HG03025 (cell line): ENCODE measurements around the gene CCDC54.
"Not testable (repeated sequence)": the region's sequence is repeated elsewhere in the genome, so short reads cannot be mapped to it uniquely, and the experiment has no call there.

Experiments
- ATAC-seq: cut with Tn5 transposase; IDR thresholded peaks from one replicate; pipeline ENCODE4 v1.9.1; 2021; ENCODE audit warnings: mild to moderate bottlenecking, moderate library complexity; ENCODE audit not compliant: unreplicated experiment, low FRiP score

CCDC54 gene

DNA sequence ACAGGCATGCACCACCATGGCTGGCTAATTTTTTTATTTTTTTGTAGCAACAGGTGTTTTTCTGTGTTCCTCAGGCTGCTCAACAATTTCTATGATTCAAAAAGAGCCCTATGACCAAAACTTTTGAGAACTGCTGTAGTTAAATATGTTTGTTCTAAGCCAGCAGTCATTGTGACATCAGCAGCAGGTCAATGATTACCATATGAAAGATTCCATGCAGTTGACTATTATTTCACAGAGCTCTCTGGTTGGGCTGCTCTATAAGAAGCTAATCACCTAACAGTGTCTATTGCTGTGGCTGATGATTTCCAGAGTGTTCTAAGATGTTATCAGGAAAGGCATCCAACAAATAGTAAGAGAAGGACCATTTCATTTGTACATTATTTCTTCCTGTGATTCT lies at the start of gene CCDC54:
Gene CCDC54, plus strand, starts transcription at position 289 of the 400 bp plus-strand sequence. CDS start 149 bp downstream, outside the sequence.
- no peak for ATAC-seq

DNA sequence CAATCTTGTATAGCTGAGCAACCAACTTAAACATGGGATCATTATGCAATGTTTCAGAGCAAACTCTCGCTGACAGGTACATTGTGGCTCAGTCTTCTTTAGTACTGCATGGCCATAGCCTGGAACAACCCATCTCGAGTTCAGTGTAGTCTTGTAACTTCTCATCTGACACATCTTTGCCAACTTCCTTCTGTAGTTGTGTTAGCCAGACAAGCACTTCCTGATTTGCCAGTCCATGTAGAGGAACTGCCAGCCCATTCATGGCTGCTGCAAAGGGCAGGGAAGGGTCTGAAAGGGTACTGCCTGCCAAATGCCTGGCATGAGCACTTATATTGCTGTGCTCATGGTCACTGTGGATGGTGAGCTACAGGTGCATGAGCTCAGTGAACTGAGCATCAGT lies 49.2 kb upstream of the CCDC54 start:
- ATAC-seq, result no peak

DNA sequence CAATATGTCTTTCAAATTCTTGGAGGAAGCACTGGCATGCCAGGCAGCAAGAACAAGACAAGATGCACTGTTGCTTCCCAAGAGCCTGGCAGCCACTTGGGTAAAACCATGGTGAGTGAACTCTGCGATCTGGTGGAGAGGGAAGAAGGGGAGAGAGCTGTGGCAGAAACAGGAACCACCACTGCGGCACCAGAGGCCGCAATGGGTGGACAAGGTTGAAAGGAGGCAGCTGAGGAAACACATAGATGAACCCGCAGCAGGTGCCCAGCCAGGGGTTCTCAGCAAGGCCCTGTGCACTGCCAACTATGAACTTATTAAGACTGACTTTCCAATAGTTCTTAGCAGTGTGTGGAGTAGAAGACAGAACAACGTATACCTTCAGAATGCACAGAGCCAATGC lies 48.2 kb upstream of the CCDC54 start:
- ATAC-seq, result no peak

DNA sequence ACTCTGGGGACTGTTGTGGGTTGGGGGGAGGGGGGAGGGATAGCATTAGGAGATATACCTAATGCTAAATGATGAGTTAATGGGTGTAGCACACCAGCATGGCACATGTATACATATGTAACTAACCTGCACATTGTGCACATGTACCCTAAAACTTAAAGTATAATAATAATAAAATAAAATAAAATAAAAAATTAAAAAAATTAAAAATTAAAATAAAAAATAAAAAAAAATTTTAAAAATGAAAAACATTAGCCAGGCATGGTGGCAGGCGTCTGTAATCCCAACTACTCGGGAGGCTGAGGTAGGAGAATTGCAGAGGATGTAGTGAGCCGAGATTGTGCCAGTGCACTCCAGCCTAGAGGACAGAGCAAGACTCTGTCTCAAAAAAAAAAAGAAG lies 37.5 kb upstream of the CCDC54 start:
- ATAC-seq, result not testable (repeated sequence)

DNA sequence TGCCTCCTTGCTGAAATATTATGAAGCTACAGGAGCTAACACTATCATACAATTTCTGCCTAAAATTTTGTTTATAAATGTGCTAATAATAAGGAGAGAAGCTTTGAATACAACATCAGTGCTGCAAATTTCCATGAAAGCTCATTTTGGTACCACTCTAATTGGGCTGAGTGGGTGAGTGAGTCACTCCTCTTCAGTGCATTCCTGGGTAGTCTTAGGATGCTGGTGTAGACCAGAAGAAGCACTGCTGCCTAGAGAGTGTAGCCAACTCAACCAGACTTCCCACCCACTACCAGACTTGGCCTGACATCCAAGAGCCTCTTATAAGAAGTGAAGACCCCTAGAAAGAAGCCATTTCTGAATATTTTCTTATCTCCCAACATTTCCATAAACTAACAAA lies 32.5 kb upstream of the CCDC54 start:
- ATAC-seq, result no peak

DNA sequence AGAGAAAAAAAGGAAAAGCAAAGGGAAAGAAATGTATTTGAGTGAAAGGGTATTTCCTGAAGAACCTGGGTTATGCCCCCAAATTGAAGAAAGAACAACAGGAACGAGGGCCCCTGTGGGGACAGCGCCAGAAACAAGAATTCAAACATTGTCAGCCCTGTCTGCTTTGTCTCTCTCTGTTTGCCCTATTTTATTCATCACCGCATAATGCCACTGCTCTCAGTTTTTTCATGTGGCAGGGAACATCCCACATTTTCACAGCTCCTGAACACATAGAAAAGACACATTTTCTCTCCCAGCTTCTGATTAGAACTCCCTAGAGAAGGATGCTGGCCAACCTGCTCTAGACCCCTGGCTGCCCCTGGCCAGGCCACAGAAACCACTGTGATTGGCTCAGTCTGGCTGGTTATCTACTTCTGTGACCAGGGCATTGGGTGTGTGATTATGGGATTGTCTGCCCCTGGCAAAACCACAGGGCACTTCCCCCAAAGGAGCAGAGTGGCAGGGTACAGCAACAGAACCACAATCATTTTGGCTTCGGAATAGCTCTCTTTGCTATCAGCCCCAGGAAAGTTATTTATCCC lies 31.3 kb upstream of the CCDC54 start:
- no peak for ATAC-seq

DNA sequence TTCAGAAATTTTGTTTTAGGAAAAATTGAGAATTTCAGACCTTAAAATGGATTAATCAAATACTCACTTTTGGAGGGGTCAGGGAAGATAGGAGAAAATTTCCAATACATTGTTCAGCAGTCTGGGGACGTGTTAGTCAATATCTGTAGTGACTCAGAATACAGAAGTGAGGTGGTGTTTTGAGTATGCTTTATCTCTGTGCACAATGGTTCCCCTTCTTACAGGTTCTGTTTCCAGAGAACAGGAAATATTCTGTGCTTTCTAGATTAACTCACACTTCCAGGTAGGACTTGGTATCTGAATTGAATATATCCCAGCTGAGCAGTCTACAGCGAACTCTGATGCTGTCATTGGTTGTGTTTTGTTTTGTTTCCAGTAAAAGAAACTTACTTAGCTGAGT lies 30.7 kb upstream of the CCDC54 start:
- ATAC-seq, result no peak

DNA sequence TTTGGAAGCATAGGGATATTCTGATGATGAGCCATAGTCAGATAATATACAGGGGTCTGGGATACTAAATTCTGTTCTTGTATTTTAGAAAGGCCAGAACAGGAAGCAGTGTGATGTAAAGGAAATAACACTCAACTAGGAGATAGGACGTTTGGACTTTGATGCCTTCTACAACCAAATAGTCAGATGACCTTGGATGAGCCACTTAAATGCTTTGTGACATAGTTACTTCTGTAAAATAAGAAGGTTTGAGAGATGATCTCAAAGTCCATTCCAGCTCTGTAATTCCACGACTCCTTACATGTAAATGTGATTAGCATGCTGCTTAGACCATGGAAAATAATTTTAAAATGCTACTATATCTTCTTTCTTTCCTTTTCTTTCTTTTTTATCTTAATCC lies 29.5 kb upstream of the CCDC54 start:
- no peak for ATAC-seq

DNA sequence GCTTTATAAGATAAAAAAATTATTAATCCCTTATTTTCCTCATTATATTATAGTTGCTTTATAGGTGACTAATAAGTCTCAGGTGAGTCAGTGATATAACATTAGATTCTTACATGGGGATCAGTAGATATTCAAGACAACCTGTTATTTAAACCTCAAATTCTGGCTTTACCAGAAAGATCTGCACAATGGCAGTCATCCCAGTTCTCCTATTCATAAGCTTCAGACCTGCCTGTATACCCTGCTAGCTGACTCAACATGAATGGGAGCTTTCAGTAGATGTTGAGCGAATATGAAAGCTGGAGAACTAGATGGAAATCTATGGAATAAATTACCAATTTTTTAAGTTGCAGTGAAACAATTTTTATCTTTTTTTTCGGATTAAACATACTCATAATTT lies 20.5 kb upstream of the CCDC54 start:
- ATAC-seq, result no peak

DNA sequence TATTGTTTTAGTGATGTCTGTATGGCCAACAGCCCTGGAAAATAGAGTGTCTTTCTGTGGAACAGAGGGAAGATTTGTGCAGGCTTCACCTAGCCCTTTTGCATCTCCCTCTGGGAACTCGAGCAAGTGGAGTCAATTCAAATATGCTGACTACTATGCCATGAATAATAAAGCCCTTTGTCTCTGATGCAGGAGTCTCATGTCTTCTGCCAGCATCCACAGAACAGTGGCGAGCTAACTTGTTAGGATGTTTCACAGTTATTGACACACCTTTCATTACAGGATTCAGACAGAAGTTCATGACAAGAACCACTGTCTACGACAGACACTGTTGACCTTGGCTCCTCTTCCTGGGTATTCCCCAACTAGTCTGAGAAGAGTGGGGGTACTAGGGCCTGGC lies 15.6 kb upstream of the CCDC54 start:
- no peak for ATAC-seq

DNA sequence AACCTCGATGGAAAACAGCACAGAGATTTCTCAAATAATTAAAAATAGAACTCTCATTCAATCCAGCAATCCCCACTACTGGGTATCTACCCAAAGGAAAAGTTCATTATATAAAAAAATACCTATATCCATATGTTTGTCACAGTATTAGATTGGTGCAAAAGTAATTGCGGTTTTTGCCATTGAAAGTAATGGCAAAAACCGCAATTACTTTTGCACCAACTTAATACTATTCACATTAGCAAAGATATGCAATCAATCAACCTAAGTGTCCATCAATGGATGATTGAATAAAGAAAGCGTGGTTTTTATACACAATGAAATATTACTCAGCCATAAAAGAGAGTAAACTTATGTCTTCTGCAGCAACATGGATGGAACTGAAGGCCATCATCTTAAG lies 12.2 kb upstream of the CCDC54 start:
- ATAC-seq, result no peak

DNA sequence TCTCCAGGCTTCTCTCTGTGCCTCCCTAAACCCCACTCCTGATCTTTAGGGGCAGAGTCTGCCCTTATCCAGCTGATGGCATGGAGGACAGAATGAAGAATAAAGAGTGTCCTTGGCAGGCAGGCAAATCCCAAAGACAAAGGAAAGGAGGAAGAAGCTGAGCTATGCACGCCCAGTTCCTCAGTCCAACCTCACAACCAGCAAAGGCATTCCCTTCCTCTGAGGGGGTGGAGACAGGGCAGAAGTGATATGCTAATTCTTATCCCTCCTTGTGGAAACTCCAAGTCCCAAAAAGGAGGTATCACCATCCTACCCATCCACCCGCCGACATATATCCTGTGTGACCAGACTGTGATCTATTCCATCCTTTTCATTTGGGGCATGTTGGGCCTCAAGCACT lies 10.5 kb upstream of the CCDC54 start:
- ATAC-seq, result no peak

DNA sequence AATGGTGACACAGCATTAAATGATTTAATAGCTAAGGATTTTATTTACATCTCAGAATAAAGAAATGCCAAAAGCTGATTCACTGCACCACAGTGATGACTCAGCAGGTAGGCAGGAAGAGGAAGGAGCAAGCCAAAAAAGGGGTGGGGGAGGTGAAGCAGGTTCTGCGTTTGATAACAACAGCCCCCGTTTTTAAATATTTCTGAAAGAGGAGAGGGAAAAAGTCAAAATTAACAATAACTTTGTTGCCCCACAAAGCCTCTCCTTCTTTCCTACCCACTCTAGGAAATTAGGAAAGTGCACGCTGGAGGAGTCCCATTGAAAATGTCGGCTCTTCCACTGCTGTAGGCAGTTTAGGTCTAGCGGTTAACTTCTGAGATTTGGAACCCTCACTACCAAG lies 9.9 kb upstream of the CCDC54 start:
- no peak for ATAC-seq

DNA sequence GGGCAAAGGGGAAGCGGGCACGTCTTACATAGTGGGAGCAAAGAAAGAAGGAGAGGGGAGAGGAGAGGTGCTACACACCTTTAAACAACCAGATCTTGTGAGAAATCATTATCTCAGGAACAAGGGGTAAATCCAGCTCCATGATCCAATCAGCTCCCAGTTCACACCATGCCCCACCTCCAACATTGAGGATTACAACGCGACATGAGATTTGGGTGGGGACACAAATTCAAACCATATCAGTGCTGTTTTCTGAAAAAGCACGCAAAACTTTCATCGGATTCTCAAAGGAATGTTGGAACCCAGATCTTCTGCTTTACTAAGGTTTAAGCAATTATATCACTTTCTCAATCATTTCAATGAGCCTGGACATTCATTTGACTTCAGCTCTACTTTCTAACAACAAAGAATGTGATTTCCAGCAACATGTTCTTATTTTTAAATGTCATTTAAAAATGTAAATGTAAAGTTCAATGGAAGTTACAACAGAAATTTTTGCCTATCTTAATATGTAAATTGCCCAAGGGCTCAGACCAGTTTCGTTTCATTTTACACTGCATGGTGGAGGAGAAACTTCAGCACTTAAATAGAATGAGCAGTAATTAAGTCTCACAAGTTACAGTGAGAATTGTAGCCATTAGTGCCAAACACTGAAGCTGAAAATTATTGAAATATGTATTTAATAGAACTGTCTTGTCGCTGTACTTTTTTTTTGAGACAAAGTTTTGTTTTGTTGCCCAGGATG lies 8.4 kb upstream of the CCDC54 start:
- no peak for ATAC-seq

DNA sequence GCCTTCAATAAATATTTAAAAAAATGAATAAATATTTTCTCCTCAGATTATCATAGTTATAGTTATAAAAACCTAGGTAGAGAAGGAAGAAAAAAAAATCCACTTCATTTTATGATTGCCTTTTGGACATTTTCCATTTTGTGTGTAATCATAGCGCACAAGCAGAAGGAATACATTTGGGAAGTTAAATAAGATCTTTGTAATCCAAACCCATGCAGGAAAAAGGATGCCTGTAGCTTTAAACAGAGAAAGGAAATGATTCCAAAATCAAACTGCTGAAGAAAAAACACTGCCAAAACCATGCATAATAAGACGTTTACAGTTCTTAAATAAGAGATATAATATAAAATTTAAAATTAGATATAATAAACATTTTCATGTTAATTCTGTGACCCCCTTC lies 7.4 kb upstream of the CCDC54 start:
- no peak for ATAC-seq

DNA sequence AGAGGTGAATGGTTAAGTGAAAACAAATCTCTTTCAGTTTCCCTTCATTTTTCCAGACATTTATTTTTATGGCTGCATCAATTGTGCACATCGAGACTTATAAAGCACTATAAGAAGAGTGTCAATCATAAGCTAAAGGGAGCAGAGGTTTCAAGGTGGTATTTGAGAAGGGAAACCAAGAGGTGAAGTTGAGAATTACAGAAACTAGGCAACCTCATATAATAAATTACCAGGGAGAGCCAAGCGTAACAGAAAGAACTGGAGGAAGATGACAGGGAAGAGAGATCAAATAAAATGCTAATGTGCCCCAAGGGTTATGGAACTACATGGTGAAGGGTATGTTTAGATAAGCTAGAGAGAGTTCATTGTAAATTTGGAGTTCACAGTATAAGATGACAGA lies 6.3 kb upstream of the CCDC54 start:
- no peak for ATAC-seq

DNA sequence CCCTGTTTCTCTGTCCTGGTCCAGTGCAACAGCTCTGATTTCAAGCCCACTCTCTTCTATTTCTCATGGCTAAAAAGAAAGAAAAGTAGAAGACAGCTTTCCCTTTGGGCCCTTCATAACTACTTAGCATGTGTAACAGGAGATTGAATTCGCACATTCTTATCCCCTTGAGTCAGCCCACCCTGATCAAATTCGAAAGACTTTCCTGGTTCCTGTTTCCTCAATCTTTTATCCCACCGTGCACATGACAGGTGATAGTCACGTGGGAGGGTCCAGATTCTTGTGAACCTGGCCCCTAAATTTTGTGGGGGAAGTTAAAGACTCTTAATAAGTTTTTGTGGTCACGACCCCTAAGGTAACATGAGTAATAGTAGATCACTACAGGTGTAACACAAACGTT lies 4.7 kb upstream of the CCDC54 start:
- ATAC-seq, result no peak

DNA sequence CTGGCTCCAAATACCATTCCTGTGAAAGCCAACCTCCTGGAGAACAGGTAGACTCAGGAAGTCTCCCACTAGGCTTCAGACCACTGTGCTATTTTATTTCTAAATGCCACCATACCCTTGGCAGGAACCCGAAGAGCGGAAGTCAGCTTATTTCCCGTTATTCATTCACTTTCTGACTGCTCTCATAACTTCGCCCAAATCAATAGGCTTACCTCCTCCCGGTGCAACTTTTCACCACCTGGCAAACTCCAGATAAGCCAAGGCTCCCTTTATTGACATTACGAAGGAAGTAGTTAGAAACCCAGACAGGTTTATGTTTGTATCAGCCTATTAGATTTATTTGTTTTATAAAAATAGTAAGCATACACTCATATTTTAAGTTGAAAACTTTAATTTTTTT lies 3.3 kb upstream of the CCDC54 start:
- ATAC-seq, result no peak

DNA sequence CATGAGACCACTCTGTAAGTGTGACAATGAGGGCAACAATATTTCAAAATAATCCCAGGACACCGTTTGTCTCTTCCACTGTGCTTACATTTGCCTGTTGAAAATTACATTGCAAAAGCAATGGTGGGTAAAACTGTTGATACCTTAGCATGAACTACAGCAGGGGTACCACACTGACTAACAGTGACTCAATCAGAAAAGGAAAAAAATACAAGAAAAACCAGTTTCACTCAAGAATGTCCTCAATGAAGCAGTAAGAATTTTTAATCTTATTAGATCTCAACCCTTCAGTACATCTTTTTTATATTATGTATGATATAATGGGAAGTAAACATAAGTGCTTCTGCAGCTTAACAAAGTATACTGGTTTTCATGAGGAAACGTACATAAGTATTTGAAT lies 1.6 kb upstream of the CCDC54 start:
- no peak for ATAC-seq

DNA sequence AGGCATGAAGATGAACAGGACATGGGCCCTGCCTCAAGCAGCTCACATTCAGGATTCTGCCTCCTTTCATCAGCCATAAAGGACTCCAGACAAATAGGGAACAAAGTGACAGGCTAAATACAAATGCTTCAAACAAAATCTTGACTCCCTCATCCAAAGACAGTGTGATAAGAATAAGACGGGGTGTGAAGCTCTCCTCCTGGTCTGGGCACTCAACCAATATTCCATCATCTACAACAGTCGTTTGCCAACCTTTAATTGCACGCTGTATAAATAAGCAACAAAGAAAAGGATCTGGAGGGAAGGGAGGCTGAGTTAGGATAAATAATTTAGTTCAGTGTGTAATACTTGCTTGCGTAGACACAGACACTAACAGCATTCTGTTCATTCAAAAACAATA lies 5.4 kb downstream of the CCDC54 start:
- no peak for ATAC-seq

DNA sequence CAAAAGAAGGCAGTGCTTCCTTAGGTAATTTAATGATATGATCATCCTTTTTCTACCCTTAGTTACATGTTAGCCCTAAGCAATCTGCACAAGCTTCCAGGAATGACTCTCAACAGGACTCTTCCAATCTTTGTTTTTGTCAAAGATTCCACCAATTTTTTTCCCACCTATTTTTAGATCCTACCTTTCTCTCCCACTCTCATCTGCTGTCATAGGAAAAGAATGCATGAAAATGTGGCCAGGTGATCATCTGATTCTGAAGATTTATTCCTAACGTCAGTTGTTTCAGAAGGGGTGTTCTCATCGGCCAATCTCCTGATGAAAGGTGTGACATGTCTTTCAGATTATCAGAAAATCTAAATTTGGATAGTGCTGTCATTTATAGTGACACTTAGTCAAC lies 7.2 kb downstream of the CCDC54 start:
- ATAC-seq, result no peak

DNA sequence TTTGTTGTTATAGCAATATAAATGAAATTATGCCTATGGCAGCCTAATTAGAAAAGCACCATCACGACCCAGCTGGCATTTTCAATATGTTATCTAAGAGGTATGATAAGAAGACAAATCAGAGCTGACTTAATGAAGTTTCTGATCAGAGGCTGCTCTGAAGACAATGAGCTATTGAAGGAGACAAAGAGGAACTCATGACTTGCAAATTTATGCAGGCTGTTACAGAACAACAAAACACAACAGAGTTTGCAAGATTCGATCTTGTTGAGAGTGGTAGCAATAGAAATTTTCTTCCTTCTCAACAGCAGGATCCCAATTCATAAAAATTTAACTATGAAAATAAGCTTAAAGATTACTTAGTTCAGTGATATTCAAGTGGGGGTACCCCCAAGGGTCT lies 7.7 kb downstream of the CCDC54 start:
- no peak for ATAC-seq

DNA sequence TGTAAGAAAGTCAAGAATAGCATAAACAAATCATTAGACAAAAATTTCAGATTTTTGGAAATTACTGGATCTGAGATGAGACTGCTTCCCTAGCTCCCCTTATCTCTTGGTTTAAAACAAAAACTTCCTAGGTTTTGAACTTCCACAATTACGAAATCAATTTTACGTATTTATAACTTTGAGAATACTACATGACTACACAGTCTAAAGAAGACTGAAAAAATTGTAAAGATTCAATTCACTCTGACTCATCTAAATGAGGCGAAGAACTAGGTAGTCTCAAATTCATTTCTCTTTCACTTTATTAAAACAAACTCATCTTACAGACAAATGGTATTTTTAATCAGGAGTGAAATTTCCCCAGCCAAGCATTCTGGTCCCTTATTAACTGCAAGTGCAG lies 10.3 kb downstream of the CCDC54 start:
- no peak for ATAC-seq
